Spinal cord (tissue), 10 donors: ENCODE data around the gene TNFRSF8. TPM values are rescaled to one million over a fixed set of nuclear protein-coding genes. Genes with fewer than 3 reads are reported as not detected.
A peak's percentile ranks its signal among the peaks of the same experiment; 100 is the strongest.

Source experiments
- DNase-seq, 6 donors: peaks; one replicate each; pipeline versions ENCODE4 v3.0.0 to v3.0.0-alpha.2; 2013 to 2015; ENCODE audit warnings: low spot score in 6 of 6, low read depth in 4 of 6
- H3K27ac ChIP-seq: one replicate; pipeline ENCODE4 v1.5.1; 2013; ENCODE audit warnings: low read depth, low read length, control low read depth
- H3K27me3 ChIP-seq: one replicate; pipeline ENCODE4 v1.6.1; 2013; ENCODE audit warnings: low read length; ENCODE audit not compliant: control insufficient read depth, insufficient read depth
- H3K36me3 ChIP-seq: one replicate; pipeline ENCODE4 v1.6.1; 2013; ENCODE audit warnings: low read length; ENCODE audit not compliant: control insufficient read depth, insufficient read depth
- H3K4me1 ChIP-seq: one replicate; pipeline ENCODE4 v1.6.1; 2013; ENCODE audit warnings: low read length; ENCODE audit not compliant: control insufficient read depth, insufficient read depth
- H3K4me3 ChIP-seq: one replicate; pipeline ENCODE4 v1.5.1; 2013; ENCODE audit warnings: low read depth, low read length, control low read depth
- H3K9me3 ChIP-seq: one replicate; pipeline ENCODE4 v1.6.1; 2013; ENCODE audit warnings: low read length; ENCODE audit not compliant: control insufficient read depth, insufficient read depth
- WGBS: methylation state at CpG from one replicate; pipeline ENCODE4 v1.1.5; 2013; ENCODE audit warnings: missing lambda C conversion rate; ENCODE audit not compliant: insufficient coverage; 5-methylcytosine and 5-hydroxymethylcytosine counted together
- polyA plus RNA-seq, 2 donors: library from polyadenylated mRNA; unstranded; fragments of 120-200 nt; gene quantifications; one replicate each; pipeline ENCODE4 v1.2.1, GENCODE V29; 2013; ENCODE audit not compliant: insufficient read length in 2 of 2
- total RNA-seq, 2 donors: library from RNA; depleted of rRNA in 1 of 2; stranded (reverse); fragments of 120-200 nt in 1 of 2; fragments of >200 nt in 1 of 2; gene quantifications; one replicate each; pipeline versions ENCODE4 v1.2.3 to v1.2.4, GENCODE V29; 2013 to 2014
- donor health status: healthy.

TNFRSF8 gene
- total and polyA plus RNA-seq, 4 donors = 0.11 to 0.20 (median 0.12) TPM; not detected in 1

DNA sequence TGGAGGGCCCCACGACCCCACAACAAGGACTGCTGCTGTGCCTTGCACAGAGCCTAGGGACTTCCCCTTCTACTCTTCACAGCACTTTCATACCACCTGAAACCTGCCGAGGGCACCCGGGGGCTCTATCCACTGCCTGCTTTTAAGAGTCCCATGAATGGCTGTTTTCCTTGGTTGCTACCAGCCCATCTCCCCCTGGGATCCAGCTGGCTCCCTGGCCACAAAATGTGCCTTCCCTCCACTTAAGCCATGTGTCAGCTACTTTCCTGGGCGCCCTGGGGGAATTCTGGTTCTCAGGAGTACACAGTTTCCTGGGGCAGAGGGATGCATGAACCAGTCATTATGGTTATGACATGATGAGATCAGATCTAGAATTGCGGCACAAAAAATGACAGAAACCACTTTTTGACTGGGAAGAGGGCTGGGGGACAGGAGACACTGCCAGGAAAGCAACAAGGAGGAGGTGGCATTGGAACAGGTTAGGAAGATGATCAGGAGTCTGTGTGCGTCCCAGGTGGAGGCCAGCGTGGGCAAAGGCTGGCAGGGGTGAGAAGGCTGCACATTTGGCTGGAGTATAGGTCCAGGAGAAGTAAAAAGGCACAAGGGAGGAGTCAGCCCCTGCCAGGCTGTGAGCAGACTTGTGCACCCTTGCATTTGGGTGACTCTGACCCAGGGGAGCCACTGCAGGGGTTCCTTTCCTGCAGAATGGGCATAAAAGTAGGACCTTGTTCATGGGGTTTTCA is 3.2 kb upstream of the TNFRSF8 start:
- Histone ChIP-seq H3K4me3 (no peak overlapping the region), H3K36me3 (no peaks in the 10 kb centered on the region), H3K4me1 (peaks cover 14% of the 10 kb centered on the region), H3K27ac (no peak overlapping the region), H3K27me3 (peaks cover 43% of the 10 kb centered on the region), H3K9me3 (no peaks in the 10 kb centered on the region)
- WGBS = 65% methylated on average over 7 of the region's 7 CpGs
- DNase-seq = no peak

DNA sequence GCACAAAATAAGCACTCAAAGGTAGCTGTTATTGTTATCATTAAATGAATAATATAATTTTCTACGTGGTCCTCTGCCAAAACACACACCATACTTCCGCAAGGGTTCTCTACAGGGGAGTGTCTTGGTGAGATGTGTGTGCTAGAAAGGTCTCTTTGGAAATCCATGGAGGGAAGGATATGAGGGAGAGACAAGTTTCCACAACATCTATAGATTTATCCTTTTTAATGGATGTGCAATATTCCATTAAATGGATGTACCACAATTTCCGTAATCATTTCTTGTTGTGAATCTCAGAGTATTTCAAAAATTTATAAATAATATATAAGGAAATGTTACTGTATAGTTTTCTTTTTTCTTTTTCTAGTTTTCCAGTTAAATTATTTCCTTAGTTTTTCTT is 2.6 kb upstream of the TNFRSF8 start:
- Histone ChIP-seq H3K27me3 (peaks cover 43% of the 10 kb centered on the region), H3K4me3 (no peak overlapping the region), H3K27ac (no peak overlapping the region), H3K36me3 (no peaks in the 10 kb centered on the region), H3K4me1 (peaks cover 14% of the 10 kb centered on the region), H3K9me3 (no peaks in the 10 kb centered on the region)
- no peak for DNase-seq
- WGBS = no CpG with 5 or more reads among the region's 3 CpGs

DNA sequence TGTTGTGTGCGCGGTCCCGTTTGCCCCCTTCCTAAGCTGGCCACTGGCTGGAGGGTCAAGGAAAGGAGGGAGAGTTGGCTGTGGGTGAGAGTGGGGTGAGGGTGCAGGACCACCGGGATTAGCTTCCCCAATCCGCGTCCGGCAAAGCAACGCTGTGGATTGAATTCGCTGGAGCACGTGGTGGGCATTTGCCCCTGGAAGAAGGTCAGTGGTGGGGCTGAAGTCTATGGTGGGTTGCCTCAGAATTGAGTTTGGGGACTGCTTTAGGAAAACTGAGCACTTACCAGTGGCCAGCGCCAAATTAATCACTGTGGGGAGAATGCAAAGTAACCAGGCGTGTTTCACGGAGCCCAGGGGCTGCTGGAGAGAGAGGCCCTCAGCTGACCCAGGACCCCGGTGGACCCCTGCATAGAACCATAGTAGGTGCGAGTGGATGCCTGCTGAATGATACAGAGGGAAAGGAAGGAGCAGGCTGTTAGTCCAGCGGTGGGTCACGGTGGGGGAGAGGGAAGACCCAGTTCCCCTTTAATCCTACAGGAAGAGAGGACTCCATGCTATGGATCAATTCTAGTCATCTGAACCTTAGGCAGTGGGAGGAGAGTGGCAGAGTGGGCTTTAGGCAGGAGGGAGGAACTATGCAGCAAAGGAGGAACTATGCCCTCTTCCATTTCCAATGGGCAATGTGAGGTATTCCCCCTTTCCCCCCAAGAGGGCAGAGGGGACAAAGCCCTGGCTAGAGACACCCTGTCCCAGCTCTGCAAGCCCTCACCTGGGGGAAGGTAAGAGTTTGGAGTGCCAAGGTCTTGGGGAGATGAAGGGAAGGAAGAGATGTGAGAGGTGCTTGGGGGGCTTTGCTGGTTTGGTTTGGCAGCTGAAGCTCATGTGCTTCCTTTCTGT is 1.2 kb downstream of the TNFRSF8 start:
- H3K4me1 ChIP-seq = peaks cover 19% of the 10 kb centered on the region
- H3K4me3 ChIP-seq = no peak overlapping the region
- H3K36me3 ChIP-seq = no peaks in the 10 kb centered on the region
- H3K27me3 ChIP-seq = peaks cover 43% of the 10 kb centered on the region
- H3K27ac ChIP-seq = no peak overlapping the region
- DNase-seq = no peak
- 21% methylated on average over 15 of the region's 17 CpGs for WGBS
- H3K9me3 ChIP-seq = no peaks in the 10 kb centered on the region

DNA sequence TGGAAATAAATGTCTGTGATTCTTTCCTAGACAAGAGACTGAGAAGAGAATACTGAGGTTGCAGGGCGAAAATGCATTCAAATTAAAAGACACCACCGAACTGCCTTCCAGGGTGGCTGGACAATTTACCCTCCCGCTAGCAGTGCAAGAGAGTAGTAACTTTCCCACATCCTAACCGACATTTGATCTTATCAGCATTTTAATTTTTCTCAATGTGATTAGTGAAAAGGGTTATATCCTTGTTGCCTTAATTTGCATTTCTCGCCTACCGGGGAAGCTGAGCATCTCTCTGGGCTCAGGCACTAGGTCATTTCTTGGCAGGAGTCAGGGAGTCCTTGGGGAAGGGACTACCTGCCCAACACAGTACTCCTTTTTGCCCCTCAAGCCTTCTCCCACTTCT is 2.8 kb downstream of the TNFRSF8 start:
- H3K27ac ChIP-seq = no peak overlapping the region
- 43% methylated on average over 4 of the region's 6 CpGs for WGBS
- no peak for DNase-seq
- peaks cover 37% of the 10 kb centered on the region for H3K27me3 ChIP-seq
- peaks cover 19% of the 10 kb centered on the region for H3K4me1 ChIP-seq
- no peaks in the 10 kb centered on the region for H3K36me3 ChIP-seq
- no peaks in the 10 kb centered on the region for H3K9me3 ChIP-seq
- H3K4me3 ChIP-seq = no peak overlapping the region

DNA sequence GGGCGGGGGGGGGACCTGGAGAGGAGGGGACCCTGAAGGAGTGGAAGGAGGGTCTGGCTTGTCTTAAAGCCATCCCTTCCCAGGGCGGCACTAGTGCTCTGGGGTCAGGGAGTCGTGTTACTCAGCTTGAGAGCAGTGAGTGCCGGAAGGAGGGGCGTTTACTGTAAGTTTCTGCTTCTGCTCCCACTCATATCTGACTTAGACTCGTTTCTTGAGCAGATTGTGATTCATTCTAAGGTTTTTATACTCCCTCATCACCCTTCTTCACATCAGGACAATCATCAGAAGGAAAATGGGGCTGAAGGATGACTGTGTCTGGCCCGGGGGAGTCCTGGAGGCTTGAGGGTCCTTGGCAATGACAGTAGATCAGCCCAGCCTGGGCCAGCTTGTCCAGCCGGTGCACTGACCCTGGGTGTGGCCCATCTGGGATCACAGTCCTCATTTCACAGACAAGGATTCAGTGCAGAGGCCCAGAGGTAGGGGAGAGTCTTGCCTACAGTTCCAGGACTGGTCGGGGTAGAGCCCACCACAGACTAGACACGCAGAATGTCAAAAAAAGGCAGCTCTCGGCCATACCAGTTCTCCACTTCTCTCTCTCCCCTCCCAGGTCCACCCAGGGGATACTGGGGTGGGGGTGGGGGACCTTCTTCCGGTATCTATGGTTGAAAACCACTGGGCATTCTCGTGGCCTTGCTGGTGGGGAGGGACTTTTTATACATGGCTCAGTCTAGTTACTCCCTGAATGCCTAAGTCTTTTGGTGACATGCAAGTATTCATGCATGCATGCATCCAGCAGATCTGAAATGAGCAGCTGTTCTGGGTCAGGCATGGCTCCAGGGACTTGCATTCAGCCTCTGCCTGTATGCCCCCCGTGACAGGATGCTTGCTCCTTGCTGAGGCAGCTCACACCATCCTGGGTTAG is 5.1 kb downstream of the TNFRSF8 start:
- Histone ChIP-seq H3K36me3 (no peaks in the 10 kb centered on the region), H3K27ac (peak overlapping the region; percentile 64), H3K4me3 (no peak overlapping the region), H3K9me3 (no peaks in the 10 kb centered on the region), H3K4me1 (peaks cover 16% of the 10 kb centered on the region), H3K27me3 (peaks cover 22% of the 10 kb centered on the region)
- DNase-seq = peak in 1 of 6 donors; percentile 34
- WGBS = 54% methylated on average over 3 of the region's 14 CpGs

DNA sequence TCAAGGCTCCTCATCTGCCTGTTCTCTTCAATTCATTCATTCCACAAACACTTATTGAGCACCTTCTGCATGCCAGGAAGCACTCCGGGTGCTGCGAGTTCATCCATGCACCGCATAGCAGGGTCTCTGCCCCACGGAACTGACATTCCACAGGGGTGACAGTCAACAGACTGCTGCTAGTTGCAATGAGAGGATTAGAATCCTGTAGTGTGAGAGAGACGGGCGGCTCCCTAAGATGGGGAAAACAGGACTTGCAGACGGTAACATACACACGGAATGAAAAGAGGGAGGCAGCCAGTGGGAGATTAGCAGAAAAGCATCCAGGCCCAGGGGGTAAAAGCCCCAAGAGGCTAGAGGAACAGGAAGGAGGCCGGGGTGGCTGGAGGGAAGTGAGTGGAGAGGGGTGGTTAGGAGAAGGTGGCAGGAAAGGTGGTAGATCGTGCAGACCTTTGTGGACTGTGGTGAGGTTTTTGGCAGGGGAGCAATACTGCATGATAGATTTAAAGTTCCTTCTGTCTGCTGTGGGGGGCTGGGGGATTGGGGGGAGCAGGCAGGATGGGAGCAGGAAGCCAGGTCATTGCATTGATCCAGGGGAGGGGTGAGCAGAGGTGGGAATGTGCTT is 6.6 kb downstream of the TNFRSF8 start:
- Histone ChIP-seq H3K9me3 (no peaks in the 10 kb centered on the region), H3K27ac (no peak overlapping the region), H3K36me3 (no peaks in the 10 kb centered on the region), H3K4me3 (no peak overlapping the region), H3K4me1 (peaks cover 5% of the 10 kb centered on the region), H3K27me3 (peaks cover 7% of the 10 kb centered on the region)
- no peak for DNase-seq
- 64% methylated on average over 10 of the region's 10 CpGs for WGBS

DNA sequence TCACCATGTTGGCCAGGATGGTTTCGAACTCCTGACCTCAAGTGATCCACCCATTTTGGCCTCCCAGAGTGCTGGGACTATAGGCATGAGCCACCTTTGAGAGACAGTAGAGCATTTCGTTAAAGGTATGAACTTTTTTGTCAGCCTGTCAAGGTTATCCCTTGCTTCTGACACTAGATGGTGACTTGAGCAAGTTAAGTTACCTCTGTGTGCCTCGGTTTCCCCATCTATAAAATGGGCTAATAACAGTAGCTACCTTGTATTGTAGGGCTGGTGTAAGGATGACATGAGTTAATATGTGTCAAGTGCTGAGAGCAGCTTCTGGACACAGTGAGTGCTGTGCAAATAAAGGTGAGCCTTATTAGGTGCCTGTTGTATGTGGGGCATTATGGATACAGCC is 8.8 kb downstream of the TNFRSF8 start:
- Histone ChIP-seq H3K27ac (no peak overlapping the region), H3K4me3 (no peak overlapping the region), H3K36me3 (no peaks in the 10 kb centered on the region), H3K27me3 (peaks cover 5% of the 10 kb centered on the region), H3K9me3 (no peaks in the 10 kb centered on the region), H3K4me1 (peaks cover 5% of the 10 kb centered on the region)
- 94% methylated on average over 3 of the region's 3 CpGs for WGBS
- no peak for DNase-seq

DNA sequence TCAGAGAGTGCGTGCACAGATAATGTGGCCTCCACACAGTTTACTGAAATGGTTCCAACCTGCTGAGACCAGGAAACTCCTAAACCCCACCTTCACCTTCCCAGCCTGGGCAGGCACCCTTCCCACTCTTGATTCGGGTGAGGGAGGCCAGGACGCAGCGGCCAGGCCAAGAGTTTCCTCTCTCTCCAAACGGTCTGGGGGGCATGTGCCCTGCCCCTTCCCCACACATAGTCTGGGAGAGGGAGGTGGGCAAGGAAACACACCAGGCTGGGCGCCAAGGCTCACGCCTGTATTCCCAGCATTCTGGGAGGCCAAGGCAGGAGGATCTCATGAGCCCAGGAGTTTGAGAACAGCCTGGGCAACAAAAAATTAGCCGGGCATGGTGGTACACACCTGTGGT is 9.6 kb downstream of the TNFRSF8 start:
- Histone ChIP-seq H3K4me3 (no peak overlapping the region), H3K4me1 (peaks cover 5% of the 10 kb centered on the region), H3K27me3 (peaks cover 2% of the 10 kb centered on the region), H3K27ac (no peak overlapping the region), H3K9me3 (peaks cover 2% of the 10 kb centered on the region), H3K36me3 (no peaks in the 10 kb centered on the region)
- no peak for DNase-seq
- WGBS = 81% methylated on average over 4 of the region's 8 CpGs

DNA sequence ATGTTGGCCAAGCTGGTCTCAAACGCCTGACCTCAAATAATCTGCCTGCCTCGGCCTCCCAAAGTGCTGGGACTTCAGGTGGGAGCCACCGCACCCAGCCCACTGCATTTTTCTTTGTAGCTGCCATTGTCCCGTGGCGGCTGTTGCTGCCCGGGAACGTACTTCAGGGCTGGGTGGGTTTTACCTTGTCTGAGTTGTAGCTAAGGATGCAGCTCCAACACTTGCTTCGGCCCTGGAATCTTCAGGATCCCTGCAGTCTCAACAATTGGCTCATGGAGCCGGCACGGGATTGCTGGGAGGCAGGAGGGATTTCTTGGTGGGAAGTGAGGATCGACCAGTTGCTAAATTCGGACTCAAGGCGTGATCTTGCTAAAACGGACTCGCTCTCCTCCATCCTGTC is 10.7 kb downstream of the TNFRSF8 start:
- peaks cover under 1% of the 10 kb centered on the region for H3K4me1 ChIP-seq
- peaks cover 2% of the 10 kb centered on the region for H3K9me3 ChIP-seq
- no peaks in the 10 kb centered on the region for H3K36me3 ChIP-seq
- 89% methylated on average over 13 of the region's 15 CpGs for WGBS
- no peak overlapping the region for H3K4me3 ChIP-seq
- no peak overlapping the region for H3K27ac ChIP-seq
- H3K27me3 ChIP-seq = peaks cover 5% of the 10 kb centered on the region
- DNase-seq = no peak
